ENCODE results near the gene DGKA.
"Not testable (repeated sequence)": the region's sequence is repeated elsewhere in the genome, so short reads cannot be mapped to it uniquely, and the experiment has no call there.

The DGKA gene

DNA sequence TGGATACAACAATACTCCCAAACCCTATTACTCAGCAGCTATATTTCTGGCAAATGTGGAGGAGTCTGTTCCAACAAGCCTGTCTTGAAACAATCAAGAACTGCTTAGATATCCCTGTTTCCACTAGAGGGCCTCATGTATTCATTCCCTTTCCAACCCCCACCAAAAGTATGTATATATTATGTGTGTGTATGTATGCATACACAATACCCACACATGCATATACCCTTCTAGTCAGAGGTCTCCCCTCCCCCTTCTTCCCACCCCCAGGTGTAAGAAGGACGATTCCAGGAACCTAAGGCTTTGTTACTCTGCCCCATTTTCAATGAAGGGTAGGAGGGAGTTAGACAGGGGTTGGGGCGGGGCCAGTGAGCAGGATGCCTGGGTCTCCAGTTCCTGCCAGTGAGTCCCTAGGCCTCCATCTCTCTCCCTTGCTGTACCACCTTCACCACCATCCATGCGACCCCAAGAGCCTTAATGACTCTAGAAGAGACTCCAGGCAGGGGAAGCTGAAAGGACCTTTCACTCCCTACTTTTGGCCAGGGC, at the start of gene DGKA:
Gene DGKA, plus strand, starts transcription at position 392 of the 546 bp plus-strand sequence. CDS start 5,342 bp downstream, outside the sequence.
- peak; percentile 65 for DNase-seq

DNA sequence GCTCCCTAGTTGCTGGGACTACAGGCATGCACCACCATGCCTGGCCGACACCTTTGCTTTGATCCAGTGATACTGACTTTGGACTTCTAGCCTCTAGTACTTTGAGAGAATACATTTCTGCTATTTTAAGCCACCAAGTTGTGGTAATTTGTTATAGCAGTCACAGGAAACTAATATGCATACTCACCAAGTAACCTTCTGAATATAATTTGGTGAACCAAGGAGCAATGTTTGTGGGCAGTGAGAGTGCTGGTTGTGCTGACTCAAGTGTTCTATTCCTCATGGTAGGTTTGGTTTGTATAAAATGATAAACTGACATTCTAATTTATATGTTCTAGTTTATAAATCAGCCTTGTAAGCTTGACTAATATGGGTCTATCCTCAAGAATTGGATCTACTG, 45.8 kb upstream of the DGKA start:
- no peak for DNase-seq

DNA sequence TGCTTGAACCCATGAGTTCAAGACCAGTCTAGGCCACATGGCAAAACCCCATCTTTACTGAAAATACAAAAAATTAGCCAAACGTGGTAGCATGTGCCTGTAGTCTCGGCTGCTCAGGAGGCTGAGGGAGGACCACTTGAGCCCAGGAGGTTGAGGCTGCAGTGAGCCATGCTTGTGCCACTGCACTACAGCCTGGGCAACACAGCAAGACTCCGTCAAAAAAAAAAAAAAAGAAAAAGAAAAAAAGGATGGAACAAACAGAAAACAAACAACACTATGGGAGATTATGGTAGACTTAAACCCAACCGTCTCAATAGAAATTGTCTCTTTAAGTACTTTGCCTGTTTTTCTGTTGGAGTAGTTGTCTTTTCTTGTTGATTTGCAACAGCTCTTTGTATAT, 39.7 kb upstream of the DGKA start:
- DNase-seq, result no peak

DNA sequence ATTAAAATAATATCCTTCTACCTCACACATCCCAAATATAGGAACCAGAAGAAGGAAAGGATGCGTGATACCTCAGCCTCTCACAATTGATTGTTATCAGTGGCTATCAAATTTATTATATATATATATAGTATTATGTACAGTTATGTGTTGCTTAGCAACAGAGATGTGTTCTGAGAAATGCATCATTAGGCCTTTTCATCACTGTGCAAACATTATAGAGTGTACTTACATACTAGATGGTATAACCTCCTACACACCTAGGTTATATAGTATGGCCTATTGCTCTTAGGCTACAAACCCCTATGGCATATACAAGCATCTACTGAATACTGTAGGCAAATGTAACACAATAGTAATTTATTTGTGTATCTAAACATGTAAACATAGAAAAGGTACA, 37.2 kb upstream of the DGKA start:
- no peak for DNase-seq

DNA sequence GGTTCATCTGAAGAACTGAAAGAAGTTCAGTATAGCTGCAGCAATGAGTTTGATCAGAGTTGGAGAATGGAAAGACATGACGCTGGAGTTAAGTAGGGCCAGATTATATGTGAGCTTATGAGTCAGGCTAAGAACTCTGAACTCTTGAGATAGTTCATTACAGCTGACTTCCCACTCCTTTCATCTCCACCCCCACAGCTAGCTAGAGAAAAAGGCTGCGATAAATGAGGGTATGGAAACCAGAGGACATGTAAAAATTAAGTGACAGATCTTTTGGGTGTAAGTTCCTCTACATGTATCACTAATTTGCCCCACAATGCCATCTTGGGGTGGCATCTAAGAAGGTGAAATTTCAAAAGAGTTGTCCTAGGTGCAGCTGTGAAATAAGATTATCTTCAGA, 31.9 kb upstream of the DGKA start:
- no peak for DNase-seq

DNA sequence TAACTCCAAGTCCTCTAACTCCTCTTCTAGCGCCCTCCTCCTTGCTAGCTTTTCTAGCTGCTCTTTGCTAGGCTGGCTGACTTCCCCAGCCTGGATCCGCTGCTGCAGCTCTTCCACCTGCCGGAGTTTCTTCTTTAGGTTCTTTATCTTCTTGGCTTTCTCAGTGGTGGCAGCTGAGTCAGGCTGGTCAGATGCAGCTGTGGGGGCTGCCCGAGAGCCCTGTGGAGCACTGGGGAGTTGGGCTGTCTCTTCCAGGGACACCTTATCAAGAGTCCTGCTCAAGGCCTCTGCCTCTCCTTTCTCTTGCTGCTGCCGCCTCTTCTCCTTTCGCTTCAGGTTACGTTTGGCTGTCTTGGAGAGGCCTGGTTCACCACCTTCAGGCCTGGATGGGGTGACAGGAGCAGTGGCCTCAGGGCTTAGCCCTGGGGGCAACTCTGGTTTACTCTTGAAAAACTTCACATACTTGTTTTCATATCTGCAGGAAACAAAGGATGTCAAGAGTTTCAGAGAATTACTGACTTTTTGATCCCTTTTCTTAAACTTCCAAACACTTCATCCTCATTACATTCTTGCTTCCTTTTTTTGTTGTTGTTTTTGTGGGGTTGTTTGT, 29.0 kb upstream of the DGKA start:
- no peak for DNase-seq

DNA sequence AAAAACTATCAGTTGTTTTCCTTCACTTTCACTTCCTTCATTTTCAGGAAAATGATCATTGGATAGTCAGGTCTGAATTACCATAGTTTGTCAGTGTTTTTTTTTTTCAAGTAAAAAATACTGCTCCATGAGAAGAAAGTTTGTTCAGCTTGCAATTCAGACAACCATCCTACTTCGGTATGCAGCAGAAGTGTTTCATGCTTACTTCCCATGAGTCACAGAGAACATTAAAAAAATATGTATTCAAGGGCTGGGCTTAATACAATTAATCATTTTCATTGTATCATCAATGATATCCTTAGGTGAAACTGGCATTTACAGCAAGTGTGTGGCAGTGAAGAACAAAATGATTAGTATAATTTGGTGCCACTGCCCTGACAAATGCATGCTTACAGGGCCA, 24.9 kb upstream of the DGKA start:
- DNase-seq, result no peak

DNA sequence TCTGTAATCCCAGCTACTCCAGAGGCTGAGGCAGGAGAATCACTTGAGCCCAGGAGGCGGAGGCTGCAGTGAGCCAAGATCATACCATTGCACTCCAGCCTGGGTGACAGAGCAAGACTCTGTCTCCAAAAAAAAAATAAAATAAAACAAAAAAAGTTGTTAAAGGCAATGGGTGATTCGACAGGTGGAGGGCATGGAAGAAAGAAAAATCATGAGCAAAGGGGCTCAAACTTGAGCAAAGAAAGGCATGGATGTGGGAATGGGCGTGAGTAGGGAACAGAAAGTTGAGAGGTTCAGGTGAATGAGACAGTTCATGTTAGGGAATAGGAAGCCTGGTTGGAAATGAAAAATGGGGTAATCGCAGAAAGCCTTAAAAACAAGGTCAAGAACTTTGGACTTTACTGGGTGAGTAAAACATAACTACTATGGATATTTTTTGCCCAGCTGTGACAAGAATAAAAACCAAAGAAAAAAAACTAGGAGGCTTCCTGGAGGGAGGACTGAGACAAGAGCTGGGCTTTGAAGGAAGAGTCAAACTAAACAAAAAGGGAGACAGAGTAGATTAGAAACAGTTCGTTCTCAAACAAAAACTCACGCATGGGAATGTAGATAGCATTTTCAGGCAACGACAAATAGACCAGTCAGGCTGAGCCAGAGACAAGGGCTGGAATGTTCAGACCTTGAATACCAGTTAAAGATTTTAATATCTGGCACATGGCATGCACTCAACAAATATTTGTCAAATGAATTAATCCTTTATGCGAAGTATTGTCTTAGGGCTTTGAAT, 22.0 kb upstream of the DGKA start:
- DNase-seq, result no peak

DNA sequence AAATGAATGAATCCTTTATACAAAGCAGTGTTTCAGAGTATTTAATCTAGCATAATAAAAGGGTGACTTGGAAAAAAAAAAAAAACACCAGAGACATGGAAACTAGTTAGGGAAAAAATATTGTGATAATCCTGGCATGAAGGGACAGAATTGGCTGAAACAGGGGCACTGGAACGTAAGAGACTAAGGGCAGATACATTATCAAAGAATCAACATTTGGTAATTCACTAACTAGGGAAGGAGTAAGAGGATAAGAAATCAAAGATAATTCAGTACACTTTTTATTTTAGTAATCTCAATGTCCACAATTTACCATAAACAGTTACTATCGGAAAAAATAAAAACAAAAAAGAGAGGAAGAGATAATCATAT, 21.5 kb upstream of the DGKA start:
- DNase-seq, result no peak

DNA sequence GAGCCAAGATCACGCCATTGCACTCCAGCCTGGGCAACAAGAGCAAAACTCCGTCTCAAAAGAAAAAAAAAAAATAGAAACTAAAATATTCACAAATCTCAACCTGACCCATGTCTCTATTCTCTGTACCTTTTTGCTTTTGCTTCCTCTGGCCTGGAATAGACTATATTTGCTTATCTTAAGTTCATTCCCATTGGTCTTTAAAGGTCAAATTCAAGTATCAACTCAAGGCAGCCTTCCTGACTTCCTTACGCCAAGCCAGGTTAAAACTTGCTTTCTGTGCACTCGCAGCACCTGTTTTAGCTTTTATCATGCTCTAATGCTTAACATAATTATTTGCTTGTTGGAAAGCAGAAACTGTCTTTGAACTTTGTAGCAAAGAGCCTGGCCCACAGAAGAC, 18.1 kb upstream of the DGKA start:
- no peak for DNase-seq

DNA sequence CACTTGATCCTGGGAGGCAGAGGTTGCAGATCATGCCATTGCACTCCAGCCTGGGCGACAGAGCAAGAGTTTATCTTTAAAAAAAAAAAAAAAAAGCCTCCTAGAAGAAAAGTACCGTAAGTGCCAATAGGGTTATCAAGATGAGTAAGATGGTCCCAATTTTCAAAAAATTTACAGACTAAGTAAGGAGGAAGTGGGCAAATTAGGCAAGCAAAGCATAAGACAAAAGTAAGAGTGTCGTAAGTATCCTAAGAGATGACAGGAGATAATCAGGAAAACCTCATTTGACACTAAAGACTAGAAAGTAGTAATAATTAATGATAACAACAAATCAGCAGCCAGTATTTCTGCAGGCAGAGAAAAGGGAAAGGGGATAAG, 15.5 kb upstream of the DGKA start:
- peak; percentile 74 for DNase-seq

DNA sequence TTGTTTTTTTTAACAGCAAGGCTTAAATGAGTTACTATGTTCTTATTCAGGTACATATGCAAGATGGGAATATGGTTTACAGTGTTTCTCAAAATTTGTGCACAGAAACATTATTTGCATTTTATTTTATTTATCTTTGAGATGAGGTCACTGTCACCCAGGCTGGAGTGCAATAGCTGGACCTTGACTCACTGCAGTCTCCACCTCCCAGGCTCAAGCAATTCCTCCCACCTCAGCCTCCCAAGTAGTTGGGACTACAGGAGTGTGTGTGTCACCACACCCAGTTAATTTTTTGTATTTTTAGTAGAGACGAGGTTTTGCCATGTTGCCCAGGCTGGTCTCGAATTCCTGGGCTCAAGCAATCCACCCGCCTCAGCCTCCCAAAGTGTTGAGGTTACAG, 11.9 kb upstream of the DGKA start:
- not testable (repeated sequence) for DNase-seq

DNA sequence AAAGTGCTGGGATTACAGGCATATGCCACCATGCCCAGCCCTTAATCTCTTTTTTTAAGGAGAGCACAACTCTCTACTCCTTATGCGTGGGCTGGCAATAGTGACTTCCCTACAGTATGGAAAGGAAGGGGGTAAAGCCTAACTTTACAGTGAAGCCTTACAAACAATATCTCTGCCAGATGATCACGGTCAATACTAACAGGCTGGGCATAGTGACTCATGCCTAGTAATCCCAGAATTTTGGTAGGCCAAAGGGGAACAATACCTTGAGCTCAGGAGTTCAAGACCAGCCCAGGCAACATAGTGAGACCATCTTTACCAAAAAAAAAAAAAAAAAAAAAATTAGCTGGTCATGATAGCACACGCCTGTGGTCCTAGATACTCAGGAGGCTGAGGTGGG, 8.8 kb upstream of the DGKA start:
- no peak for DNase-seq

DNA sequence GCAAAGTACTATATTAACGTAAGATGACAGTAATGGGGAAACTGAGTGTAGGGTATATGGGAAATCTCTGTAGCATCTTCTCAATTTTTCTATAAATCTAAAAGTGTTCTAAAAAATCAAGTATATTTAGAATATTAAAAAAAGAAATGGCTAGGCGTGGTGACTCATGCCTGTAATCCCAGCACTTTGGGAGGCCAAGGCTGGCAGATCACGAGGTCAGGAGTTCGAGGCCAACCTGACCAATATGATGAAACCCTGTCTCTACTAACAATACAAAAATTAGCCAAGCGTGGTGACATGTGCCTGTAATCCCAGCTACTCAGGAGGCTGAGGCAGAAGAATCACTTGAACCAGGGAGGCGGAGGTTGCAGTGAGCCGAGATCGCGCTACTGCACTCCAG, 7.3 kb upstream of the DGKA start:
- DNase-seq, result not testable (repeated sequence)

DNA sequence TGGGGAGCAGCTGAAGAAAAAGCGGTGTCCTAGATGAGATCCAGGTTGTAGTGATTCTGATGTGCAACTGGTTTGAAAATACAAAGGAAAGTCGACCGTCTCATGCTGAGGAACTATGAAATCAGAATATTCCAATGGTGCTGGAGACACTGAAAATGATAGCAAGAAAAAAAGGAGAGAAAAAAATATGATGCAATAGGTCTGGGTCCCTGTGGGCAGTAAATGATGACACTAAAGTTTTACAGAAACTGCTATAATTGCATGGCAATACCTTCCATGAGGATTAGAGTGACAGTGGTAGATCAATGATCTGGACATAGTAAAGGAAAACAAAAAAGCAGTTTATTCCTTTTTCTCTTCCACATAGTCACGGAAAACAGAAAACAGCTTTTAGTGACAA, 5.6 kb upstream of the DGKA start:
- no peak for DNase-seq

DNA sequence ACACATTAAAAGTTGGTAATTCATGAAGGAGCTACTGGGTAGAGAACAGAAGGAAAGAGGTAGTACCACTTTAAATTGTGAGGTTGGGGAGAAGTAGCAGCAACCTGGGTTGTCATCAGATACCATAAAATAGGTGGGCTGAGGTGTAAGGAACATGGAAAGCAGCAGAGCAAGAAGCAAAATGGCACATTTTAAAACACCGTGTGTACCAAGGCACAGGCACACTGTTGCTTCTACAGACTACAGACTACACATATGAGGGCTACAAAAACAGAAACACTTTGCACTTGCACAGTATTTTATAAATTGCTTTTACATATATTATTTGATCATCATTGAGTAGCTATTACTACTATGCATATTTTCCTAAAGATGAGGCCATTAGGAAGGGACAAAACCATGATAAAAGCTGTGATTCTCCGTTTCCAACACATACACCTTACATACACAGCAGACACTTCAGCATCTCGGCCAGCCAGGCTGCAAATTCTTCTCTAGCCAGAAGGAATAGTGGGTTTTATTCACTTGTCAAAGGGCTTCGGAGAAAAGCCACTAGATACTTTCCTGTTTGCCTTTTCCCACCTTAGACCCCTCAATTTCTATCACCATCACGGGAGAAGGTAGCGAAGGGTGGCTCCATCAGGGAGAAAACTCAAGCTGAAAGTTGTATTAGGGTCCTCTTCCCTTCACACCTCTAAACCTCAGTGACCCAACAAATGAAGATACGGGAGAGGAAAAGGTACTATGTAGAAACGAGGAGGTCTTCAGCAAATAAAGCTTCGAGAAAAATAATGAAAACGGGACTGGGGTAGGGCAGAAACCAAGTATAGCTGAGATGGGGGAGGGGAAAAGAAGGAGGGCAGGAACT, 4.9 kb upstream of the DGKA start:
- no peak for DNase-seq

DNA sequence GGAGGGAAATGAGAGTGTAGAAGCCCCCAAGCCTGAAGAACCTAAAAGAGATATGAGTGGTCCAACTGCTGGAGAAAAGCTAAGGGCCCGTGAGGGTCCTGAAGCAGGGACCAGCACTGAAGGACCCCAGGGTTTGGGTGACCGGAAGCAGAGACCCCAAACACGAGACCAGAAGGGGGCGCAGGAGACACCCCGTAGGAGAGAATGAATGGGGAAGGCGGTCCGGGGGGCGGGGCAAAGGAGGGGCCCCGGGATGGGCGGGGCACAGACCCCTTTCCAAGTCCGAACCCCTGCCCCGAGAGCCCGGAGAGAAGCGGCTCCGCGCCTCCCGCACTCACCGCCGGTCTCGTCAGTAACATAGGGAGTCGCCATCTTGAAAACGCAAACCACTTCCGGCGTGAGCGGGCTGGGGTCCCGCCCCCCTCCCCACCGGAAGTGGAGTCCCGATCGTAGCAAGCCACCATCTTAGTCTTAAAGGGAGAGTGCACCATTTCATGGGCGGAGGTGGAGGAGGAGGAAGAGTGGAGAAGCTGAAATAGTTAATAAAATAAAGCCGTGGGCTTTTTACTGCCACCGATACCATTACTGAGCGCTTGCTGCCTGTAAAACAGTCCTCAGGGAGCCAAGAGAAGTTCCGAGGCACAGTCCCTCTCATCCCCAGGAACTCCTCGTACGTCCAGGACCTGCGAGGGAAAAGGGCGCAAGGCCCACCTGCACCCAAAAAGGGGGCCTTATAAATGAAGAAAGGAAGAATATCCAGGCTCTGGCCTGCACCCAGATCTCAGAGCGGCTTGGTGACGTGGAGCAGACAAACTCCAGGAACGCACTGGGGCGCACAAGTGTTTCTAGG, 4.0 kb upstream of the DGKA start:
- DNase-seq, result peak; percentile 92

DNA sequence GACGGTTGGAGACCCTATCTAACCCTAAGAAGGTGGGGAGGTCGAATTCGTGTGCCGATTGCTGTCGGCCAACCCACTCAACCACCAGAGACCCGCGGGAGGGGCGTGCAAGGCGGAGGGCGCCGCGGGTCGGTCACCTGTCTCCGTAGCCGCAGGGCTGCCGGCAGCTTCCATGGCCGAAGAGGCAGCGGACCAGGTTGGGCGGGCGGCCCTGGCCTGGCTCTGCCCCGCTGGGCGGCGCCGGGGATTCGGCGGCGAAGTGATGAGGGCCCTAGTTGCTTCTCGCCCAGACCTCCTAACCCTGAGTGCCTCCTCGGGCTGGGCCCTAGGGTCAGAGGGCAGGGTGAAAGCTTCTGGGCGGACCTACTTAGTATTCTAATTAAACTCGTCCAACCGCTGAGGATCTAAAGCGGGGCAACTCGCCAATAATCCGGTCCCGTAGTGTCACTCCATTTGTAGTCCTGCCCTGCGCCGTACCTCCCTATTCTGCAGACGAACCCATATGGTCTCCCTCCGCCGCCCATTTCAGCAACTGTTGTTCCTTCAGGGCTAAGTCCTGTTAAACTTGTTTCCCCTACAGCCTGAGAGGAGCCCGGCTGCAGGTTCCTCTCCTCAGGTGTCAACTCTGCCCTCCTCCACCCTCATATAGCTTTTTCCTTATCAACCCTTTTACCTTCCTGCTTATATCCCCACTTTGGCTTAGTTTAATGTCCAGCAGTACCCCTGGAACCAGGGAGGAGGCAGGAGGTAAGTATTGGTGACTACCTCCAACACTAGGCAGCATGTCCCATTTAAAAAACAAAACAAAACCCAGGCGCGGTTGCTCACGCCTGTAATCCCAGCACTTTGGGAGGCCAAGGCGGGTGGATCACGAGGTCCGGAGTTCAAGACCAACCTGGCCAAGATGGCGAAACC, 3.1 kb upstream of the DGKA start, which contains the start of gene PYM1:
Gene PYM1, minus strand, starts transcription at position 307 of the 915 bp plus-strand sequence. Its CDS starts 133 bp downstream, at position 174.
- peak; percentile 90 for DNase-seq

DNA sequence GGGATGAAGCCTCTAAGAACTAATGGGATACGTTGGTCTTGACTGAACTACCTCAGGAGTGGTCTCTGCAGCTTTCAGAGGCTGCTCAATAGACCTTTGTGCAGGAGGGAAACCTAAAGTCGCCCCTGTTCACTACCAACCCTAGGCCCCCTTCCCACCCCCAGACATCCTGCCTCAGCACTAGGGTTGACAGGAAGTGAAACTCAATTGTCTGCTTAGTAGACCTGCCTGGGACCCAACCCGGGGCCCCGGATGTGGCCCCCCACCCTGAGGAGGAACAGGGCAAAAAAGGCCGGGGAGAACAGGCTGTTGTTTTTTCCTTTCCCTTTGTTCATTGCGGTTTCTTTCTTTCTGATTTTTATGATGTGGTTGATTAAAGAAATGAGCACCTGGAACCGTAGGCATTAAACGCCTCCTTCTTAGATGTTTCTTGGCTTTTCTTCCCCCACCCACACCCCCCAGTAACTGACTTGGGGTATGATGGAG, 1.6 kb upstream of the DGKA start:
- peak; percentile 31 for DNase-seq

DNA sequence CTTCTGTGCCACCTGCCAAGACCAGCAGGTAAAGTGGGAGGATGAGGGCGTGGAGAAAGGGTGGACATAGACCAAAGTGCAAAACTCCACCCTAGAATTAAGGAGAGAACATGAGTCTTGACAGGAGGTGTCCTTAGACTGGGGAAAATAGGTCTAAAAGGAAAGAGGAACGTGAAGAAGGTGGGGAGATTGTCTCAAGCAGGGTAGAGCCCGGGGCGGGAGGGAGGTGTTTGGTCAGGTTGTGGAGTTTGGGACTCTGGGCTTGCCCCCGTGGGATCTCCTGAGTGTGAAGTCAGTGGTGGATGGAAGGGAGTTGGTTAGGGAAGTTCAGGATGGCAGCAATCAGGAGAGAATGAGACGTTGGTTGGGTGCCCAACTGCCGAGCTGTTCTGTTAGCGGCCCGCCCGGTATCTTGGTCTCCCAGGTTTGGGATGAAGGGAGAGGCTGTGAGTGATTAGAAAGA, 386 bp downstream of the DGKA start:
- no peak for DNase-seq
